Placental pericyte (primary cell): ENCODE measurements around the gene GAB1. TPM values are rescaled to one million over a fixed set of nuclear protein-coding genes. Genes with fewer than 3 reads are reported as not detected.

Experiments
- small RNA-seq: library from RNA; depleted of rRNA; stranded (forward); fragments of <200 nt; gene quantifications from one replicate; pipeline ENCODE3, GENCODE V24; 2012; ENCODE audit warnings: low replicate concordance
- total RNA-seq: library from RNA; depleted of rRNA; stranded (reverse); fragments of >200 nt; gene quantifications from 2 replicates; pipeline ENCODE4 v1.2.3, GENCODE V29; 2012

Gene GAB1
- 9.7 and 12.0 TPM in 2 replicates for total RNA-seq

GRCh38 chr4:143336781-143337599 lies at the start of gene GAB1:
Gene GAB1, plus strand, starts transcription at chr4:143336876. Its CDS starts 313 bp downstream, at chr4:143337189.

DNA sequence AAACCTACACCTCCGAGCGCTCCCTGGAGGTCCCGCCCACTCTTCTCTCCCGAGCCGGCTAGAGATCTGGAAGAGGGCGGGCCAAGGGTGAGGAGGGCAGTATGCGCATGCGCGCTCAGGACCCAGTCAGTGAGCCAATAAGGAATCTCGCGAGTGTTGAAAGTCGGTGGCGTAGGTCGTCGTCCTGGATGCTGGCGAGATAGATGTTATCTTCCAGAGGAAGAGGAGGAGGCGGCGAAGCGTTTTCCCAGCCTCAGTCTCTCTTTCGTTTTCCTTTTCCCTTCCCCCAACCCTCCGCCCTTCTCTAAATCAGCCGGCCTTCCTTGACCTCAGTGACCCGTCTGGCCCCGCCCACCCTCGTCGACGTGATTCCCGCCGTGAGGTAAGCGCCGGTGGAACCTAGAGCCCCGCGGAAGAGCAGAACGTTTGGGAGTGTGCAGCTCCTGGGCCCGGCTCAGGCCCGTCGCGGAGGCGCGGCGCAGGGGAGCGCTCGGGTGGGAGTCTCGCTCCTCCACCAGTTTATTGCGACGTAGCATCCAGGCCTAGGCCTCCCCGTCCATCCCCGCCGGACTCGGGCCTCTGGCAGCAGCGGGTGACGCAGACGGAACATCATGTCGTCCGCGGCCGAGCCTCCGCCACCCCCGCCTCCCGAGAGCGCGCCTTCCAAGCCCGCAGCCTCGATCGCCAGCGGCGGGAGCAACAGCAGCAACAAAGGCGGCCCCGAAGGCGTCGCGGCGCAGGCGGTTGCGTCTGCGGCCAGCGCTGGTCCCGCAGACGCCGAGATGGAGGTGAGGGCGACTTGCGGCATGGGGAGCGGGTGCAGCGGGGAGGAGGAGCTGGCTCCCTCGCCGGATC lies 176.9 kb downstream of the GAB1 start, which contains the start of gene SMARCA5:
TSS of gene SMARCA5 (plus strand) at position 389 of the 855 bp plus-strand sequence. CDS start at position 612, 223 bp downstream.

Small RNA genes lying within 50 kb of the gene (small RNA-seq; reads per million reads assigned to genes)
- not detected for gene MIR3139
- not detected for gene RF00019

Other genes starting within 250 kb of the GAB1 start
- 23.2 and 47.4 TPM in 2 replicates for gene USP38, start 152.0 kb upstream of the GAB1 start, total RNA-seq
- gene SMARCA5, start 176.8 kb downstream of the GAB1 start, total RNA-seq: 36.5 and 56.1 TPM in 2 replicates